ENCODE measurements around the gene TENM4.

The TENM4 gene

GRCh38 chr11:78870655-78871054 lies 570.2 kb downstream of the TENM4 start:
- DNase-seq: no peak

GRCh38 chr11:78869293-78869692 lies 571.5 kb downstream of the TENM4 start:
- DNase-seq: no peak

DNA sequence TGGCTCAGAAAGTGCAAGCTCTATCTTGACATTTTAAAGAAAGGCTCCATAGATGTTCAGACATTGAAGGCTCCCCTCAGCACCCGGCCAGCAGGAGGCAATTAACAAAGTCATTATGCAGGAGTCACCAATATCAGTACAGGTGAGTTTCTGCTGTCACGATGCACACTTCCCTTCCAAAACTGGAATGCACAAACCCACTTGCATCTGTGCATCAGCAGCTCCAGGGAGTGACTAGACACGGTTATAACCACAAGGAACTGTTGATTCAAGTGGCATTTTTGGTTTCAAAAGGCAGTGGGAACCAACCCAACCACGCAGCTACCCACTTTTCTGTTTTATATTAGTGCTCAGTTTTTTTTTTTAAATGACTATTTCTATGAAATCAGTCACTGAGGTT lies 572.3 kb downstream of the TENM4 start:
- DNase-seq: no peak

DNA sequence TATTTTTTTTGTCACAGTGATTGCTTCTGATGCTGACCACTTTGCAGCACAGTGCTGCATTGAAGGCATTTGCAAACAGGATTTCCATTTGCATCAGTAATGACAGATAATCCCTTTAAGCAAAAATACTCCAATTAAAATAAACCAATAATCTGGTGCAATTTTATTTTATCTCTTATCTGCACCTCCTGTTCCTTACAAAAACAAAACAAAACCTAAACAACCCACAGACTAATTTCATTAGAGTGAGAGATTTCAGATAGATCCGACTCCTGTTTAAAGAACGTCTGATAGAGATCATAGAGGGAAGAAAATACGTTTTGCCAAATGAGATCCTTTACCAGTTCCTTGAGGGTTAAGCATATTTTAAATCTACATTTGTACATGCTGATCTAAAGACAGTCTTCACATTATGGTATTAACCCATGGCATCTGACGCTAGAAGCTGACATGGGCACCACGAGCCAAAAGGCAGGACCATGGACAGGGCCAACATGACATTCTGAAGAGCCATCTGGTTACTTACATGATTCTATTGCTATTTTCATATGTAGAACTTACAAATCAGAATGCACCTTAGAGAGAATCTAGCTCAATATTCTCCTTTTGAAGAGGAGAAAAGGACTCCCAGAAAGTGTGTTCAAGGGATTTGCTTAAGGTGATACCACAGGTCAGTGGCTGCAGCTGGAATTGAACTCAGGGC lies 580.0 kb downstream of the TENM4 start:
- DNase-seq: peak; percentile 47

GRCh38 chr11:78857688-78858087 lies 583.1 kb downstream of the TENM4 start:
- peak; percentile 78 for DNase-seq

GRCh38 chr11:78856211-78856610 lies 584.6 kb downstream of the TENM4 start:
- peak; percentile 28 for DNase-seq

DNA sequence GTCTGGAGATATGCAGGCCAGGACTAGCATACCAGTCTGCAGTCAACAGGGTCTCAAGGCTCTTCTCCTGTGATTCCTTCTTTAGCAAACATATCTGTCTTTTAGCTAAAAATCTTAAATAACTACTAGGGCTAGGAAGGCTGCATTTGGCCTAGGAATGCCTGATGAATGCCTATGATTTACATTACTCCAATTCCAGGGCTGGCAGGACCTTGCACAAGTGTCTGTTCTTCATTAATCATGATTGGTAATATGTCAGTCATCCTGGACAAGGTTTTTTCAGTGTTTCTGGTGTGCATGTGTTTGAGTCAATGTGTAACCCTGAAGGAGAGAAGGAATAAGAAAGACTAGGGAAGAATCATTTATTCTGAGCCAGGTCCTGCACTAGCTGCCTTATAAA lies 585.7 kb downstream of the TENM4 start:
- peak; percentile 28 for DNase-seq

DNA sequence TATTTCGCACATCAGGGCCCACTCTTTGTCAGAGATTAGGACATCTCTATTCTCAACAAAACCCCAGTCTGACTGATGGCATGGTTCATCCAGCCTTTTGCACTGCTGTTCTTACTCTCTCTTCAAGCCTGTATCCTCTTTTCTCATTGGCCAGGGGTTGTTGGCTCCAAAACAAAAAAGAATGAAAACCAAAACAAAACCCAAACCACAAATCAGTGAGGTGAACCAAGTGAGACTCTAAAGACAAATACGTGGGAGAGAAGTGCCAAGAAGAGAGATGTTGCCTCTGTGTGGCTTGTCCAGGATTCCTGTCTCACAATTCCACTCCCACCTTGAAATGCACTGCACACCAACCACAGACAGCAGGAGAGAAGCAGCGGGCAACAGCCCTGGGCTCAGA lies 587.3 kb downstream of the TENM4 start:
- no peak for DNase-seq

GRCh38 chr11:78851878-78852586 lies 588.8 kb downstream of the TENM4 start:
- no peak for DNase-seq

- no peak for DNase-seq
These were observed 590.8 kb downstream of the TENM4 start for GRCh38 chr11:78850078-78850477.

DNA sequence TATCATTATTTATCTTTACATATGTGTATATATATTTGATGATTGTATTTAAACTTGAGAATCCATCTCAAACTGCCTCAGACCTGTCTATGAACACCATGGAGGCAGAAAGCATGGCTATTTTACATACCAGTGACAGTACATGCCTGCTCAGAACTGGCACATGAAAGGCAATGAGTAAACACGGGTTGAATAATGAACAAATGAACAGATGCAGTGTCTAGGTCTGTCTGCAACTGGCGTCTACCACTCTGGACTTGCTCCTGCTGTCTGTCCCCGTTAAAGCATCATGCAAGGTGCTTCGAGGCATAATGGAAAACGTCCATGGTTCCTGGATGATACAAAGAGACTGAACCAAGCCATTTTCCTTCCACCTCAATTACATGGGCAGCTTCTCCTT lies 594.6 kb downstream of the TENM4 start:
- no peak for DNase-seq

GRCh38 chr11:78845496-78845895 lies 595.3 kb downstream of the TENM4 start:
- DNase-seq: no peak

DNA sequence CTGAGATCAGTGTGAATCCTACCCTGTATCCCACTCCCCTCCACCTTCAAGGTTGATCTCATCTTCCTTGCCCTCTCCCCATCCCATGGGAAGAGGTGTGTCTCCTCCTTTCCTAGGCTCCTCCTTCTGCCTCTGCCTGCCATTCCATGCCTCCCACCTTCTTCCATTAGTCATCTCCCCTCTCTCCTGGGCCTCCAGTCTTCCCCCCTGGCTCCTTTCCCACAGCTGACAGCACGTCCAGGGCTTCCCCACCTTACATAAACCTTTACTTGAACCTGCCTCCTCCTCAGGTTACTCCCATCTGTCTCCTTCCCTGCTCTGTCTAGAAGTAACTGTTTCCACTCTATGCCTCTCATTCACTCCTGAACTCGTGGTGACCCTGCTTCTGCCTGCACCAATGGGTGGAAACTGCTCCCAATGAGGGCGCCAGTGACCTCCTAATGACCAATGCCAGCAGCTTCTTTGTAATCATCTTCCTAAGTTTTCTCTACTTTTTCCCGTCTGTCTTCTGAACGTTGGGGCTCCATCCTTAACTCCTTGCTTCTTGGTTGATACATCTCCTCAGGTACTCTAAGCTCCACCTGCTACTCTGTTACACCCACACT lies 599.3 kb downstream of the TENM4 start:
- peak; percentile 40 for DNase-seq

GRCh38 chr11:78840623-78841022 lies 600.2 kb downstream of the TENM4 start:
- DNase-seq: peak; percentile 57

DNA sequence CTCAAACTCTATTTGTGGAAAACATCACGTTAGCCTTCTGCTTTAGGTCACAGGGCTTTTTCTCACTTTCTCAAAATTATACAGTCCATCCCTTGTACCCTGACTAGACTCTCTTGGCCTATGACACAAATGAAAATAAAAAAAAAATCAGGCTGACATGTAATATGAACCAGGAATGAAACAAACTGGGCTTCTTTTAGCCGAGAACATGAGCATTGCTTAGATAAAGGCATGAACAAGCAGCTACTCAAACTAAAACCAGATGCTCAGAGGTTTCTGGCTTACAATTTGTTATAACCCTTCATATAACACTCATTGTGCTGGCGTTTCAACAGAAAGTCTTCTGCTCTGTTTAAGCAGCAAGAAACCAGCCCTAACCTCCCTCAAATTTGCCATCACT lies 600.6 kb downstream of the TENM4 start:
- peak; percentile 83 for DNase-seq

DNA sequence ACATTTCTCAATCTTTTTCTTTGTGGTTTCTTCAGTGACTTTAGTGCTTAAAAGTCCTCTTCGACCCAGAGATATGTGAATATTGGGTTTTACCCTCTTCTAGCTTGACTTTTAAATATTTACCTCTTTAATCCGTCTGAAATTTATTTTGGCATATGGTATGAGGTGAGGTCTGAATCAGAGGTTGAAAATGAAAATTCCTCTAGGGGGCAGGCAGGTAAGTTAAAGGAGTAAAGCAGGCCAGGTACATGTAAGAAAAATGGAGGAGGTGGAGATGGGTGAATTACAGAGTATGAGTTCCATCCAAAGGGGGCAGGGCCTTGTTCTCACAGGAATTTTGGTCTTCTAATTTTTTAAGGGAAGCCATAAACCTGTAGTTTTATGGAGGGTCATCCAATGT lies 602.4 kb downstream of the TENM4 start:
- no peak for DNase-seq

DNA sequence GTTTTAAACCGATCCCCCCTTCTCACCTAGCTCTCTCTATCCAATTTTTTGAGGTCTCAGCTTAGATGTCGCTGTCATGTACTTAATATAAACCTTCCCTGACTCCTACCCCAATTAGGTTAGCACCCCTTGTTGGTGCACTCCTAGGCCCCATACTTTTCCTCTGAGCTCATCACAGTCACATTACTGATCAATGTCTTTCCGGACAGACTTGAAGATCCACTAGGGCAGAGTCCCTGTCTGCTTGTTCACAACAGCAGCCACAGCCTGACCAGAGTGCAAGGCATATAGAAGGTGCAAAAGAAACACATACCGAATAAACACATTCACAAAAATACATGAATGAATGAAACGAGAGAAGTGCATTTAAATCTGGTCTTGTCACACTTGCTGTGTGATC lies 605.2 kb downstream of the TENM4 start:
- DNase-seq: no peak

- DNase-seq: no peak
These were observed 605.9 kb downstream of the TENM4 start for GRCh38 chr11:78834886-78835285.

GRCh38 chr11:78833237-78833636 lies 607.6 kb downstream of the TENM4 start:
- DNase-seq: no peak

- DNase-seq: no peak
These were observed 608.4 kb downstream of the TENM4 start for GRCh38 chr11:78832226-78832947.

DNA sequence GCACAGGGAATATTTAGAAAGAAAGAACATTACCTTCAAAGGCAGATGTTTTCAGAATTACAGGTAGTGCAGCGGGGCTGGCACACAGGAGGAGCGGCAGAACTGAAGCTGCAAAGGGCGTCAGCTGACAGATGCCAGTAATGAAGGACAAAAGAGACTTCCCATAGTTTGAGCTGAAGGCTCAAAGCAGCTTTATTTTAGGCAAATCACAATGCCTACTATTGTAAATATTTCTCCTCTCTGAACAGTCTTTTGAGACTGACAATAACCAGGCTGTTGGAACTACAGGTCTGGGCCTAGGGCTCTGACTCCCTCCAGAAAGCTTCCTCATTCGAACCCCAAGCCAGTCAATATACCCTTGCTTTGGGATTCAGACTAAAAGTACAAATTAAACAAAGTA lies 609.3 kb downstream of the TENM4 start:
- no peak for DNase-seq

- no peak for DNase-seq
These were observed 610.5 kb downstream of the TENM4 start for GRCh38 chr11:78830277-78830819.

GRCh38 chr11:78829146-78829545 lies 611.7 kb downstream of the TENM4 start:
- no peak for DNase-seq

Data from fibroblast of skin of right biceps (primary cell).